B cell (primary cell): ENCODE measurements around the gene SMURF2.

ENCODE experiments used
- EZH2 ChIP-seq: IDR thresholded peaks from 2 replicates; pipeline ENCODE4 v1.6.1; 2012; ENCODE audit warnings: borderline replicate concordance, low read depth, mild to moderate bottlenecking, moderate library complexity, low read length; ENCODE audit not compliant: insufficient read depth, poor library complexity, severe bottlenecking
- TF ChIP-seq, protein P1 (sequence below): fragments of 200-600 bp; IDR thresholded peaks from one replicate; pipeline ENCODE4 v1.8.0; 2022; ENCODE audit warnings: antibody characterized with exemption, mild to moderate bottlenecking

GRCh38 chr17:64571746-64572145 is 90.4 kb downstream of the SMURF2 start:
- TF ChIP-seq, protein P1, sequence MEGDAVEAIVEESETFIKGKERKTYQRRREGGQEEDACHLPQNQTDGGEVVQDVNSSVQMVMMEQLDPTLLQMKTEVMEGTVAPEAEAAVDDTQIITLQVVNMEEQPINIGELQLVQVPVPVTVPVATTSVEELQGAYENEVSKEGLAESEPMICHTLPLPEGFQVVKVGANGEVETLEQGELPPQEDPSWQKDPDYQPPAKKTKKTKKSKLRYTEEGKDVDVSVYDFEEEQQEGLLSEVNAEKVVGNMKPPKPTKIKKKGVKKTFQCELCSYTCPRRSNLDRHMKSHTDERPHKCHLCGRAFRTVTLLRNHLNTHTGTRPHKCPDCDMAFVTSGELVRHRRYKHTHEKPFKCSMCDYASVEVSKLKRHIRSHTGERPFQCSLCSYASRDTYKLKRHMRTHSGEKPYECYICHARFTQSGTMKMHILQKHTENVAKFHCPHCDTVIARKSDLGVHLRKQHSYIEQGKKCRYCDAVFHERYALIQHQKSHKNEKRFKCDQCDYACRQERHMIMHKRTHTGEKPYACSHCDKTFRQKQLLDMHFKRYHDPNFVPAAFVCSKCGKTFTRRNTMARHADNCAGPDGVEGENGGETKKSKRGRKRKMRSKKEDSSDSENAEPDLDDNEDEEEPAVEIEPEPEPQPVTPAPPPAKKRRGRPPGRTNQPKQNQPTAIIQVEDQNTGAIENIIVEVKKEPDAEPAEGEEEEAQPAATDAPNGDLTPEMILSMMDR = no peak
- no peak for TF ChIP-seq EZH2
